GM23338 (cell line): Measurements from ENCODE around the gene RALGPS1. TPM values are rescaled to one million over a fixed set of nuclear protein-coding genes. Genes with fewer than 3 reads are reported as not detected.

Experiments
- ATAC-seq: fragments of 200-7000 bp; cut with Tn5 transposase; 3 replicates; pipeline ENCODE4 v1.9.1; 2020
- DNase-seq: peaks from one replicate; pipeline ENCODE4 v3.0.0-alpha.2; 2015; ENCODE audit warnings: low spot score
- H2AFZ ChIP-seq: fragments of 200-600 bp; sonication (generic); 2 replicates; pipeline ENCODE4 v1.8.0; 2016; ENCODE audit warnings: antibody characterized with exemption, mild to moderate bottlenecking, moderate library complexity
- H3F3A ChIP-seq: fragments of 200-600 bp; sonication (generic); replicated peaks from 2 replicates; pipeline ENCODE4 v1.8.0; 2017; ENCODE audit warnings: antibody characterized with exemption, mixed run types, low read depth
- H3K27ac ChIP-seq: fragments of 200-600 bp; sonication (generic); 2 replicates; pipeline ENCODE4 v1.6.1; 2016; ENCODE audit warnings: low read depth
- H3K27me3 ChIP-seq: fragments of 200-600 bp; sonication (generic); 2 replicates; pipeline ENCODE4 v1.8.0; 2016; ENCODE audit warnings: mild to moderate bottlenecking, mixed run types, moderate library complexity; ENCODE audit not compliant: insufficient read depth
- H3K36me3 ChIP-seq: fragments of 200-600 bp; sonication (generic); 2 replicates; pipeline ENCODE4 v1.8.0; 2016; ENCODE audit warnings: mild to moderate bottlenecking; ENCODE audit not compliant: insufficient read depth
- H3K4me1 ChIP-seq: fragments of 200-600 bp; sonication (generic); 2 replicates; pipeline ENCODE4 v1.8.0; 2016; ENCODE audit warnings: mild to moderate bottlenecking, moderate library complexity; ENCODE audit not compliant: insufficient read depth
- H3K4me2 ChIP-seq: fragments of 200-600 bp; sonication (generic); 2 replicates; pipeline ENCODE4 v1.7.1; 2017; ENCODE audit warnings: mixed run types
- H3K4me3 ChIP-seq: fragments of 200-600 bp; sonication (generic); 2 replicates; pipeline ENCODE4 v1.6.1; 2016; ENCODE audit warnings: mixed run types
- H3K79me2 ChIP-seq: fragments of 200-600 bp; sonication (generic); replicated peaks from 2 replicates; pipeline ENCODE4 v1.8.0; 2017; ENCODE audit warnings: mild to moderate bottlenecking; ENCODE audit not compliant: insufficient read depth
- H3K9me2 ChIP-seq: fragments of 200-600 bp; sonication (generic); 2 replicates; pipeline ENCODE4 v1.8.0; 2017; ENCODE audit not compliant: insufficient read depth
- H4K20me1 ChIP-seq: fragments of 200-600 bp; sonication (generic); replicated peaks from 2 replicates; pipeline ENCODE4 v1.8.0; 2017; ENCODE audit warnings: mild to moderate bottlenecking; ENCODE audit not compliant: insufficient read depth
- H3K27ac Mint-ChIP-seq: 2 replicates; pipeline ENCODE4 v1.8.0; 2020; ENCODE audit warnings: inconsistent platforms, mild to moderate bottlenecking, moderate library complexity, mixed read lengths
- H3K27me3 Mint-ChIP-seq: 3 replicates; pipeline ENCODE4 v1.8.0; 2022; ENCODE audit warnings: low read depth, mild to moderate bottlenecking, moderate library complexity, mixed read lengths, inconsistent platforms; ENCODE audit not compliant: insufficient read depth, poor library complexity
- H3K36me3 Mint-ChIP-seq: 3 replicates; pipeline ENCODE4 v1.8.0; 2021; ENCODE audit warnings: low read depth, mild to moderate bottlenecking, inconsistent platforms, moderate library complexity, mixed read lengths
- H3K4me1 Mint-ChIP-seq: 3 replicates; pipeline ENCODE4 v1.8.0; 2020; ENCODE audit warnings: mild to moderate bottlenecking, inconsistent platforms, mixed read lengths
- H3K4me3 Mint-ChIP-seq: 3 replicates; pipeline ENCODE4 v1.8.0; 2021; ENCODE audit warnings: moderate library complexity, mild to moderate bottlenecking, inconsistent platforms, mixed read lengths
- H3K9me3 Mint-ChIP-seq: 3 replicates; pipeline ENCODE4 v1.8.0; 2020; ENCODE audit warnings: moderate library complexity, mild to moderate bottlenecking, inconsistent platforms, mixed read lengths
- CREB1 ChIP-seq: fragments of 250-450 bp; sonication (Bioruptor Pico); IDR thresholded peaks from 2 replicates; pipeline ENCODE4 v1.5.0; 2020; ENCODE audit warnings: low read depth, mild to moderate bottlenecking, moderate library complexity
- EZH2 ChIP-seq: fragments of 200-600 bp; sonication (generic); IDR thresholded peaks from one replicate; pipeline ENCODE4 v1.8.0; 2017; ENCODE audit warnings: antibody characterized with exemption, mild to moderate bottlenecking, low read depth; ENCODE audit not compliant: unreplicated experiment
- EZH2phosphoT487 ChIP-seq: fragments of 200-600 bp; sonication (generic); IDR thresholded peaks from one replicate; pipeline ENCODE4 v1.8.1; 2018; ENCODE audit warnings: antibody characterized with exemption; ENCODE audit not compliant: unreplicated experiment
- POLR2AphosphoS5 ChIP-seq: IDR thresholded peaks from 2 replicates; pipeline ENCODE4 v1.6.1; 2016; ENCODE audit warnings: antibody characterized with exemption, low read depth
- STAT1 ChIP-seq: IDR thresholded peaks from one replicate; pipeline ENCODE4 v1.6.1; 2016; ENCODE audit warnings: antibody characterized with exemption; ENCODE audit not compliant: unreplicated experiment
- ZNF114 ChIP-seq: fragments of 250-450 bp; sonication (Bioruptor Pico); IDR thresholded peaks from 2 replicates; pipeline ENCODE4 v1.5.0; 2020; ENCODE audit warnings: mild to moderate bottlenecking, moderate library complexity
- ZNF331 ChIP-seq: fragments of 250-450 bp; sonication (Bioruptor Pico); IDR thresholded peaks from 2 replicates; pipeline ENCODE4 v1.5.0; 2020; ENCODE audit warnings: low read depth, mild to moderate bottlenecking, moderate library complexity
- polyA plus RNA-seq: library from polyadenylated mRNA; unstranded; fragments of >200 nt; fragmentation: Nextera tagmentation; extraction: Ambion mirVana; gene quantifications from 2 replicates; pipeline ENCODE4 v1.2.1, GENCODE V29; 2016
- total RNA-seq: library from RNA; depleted of rRNA; stranded (reverse); fragments of >200 nt; shearing (Covaris generic); gene quantifications from 2 replicates; pipeline ENCODE4 v1.2.3, GENCODE V29; 2014
- TF ChIP-seq, protein P1 (sequence below): IDR thresholded peaks from one replicate; pipeline ENCODE4 v1.6.1; 2018; ENCODE audit warnings: antibody characterized with exemption; ENCODE audit not compliant: unreplicated experiment
- TF ChIP-seq, protein P2 (sequence below): IDR thresholded peaks from 2 replicates; pipeline ENCODE4 v1.6.1; 2016; ENCODE audit warnings: antibody characterized with exemption
- TF ChIP-seq, protein P3 (sequence below), 2 experiments: fragments of 200-600 bp in 1 of 2; sonication (generic) in 1 of 2; conservative IDR thresholded peaks; 2 replicates each; pipeline versions ENCODE4 v1.5.1 to v1.6.1; 2016 to 2017; ENCODE audit warnings: antibody characterized with exemption in 2 of 2, low read depth in 2 of 2, mild to moderate bottlenecking in 2 of 2, moderate library complexity in 1 of 2
- TF ChIP-seq, protein P4 (sequence below): fragments of 250-450 bp; sonication (Bioruptor Pico); IDR thresholded peaks from 2 replicates; pipeline ENCODE4 v1.5.0; 2020; ENCODE audit warnings: mild to moderate bottlenecking, moderate library complexity

The RALGPS1 gene
- total and polyA plus RNA-seq, 2 experiments from 2014 or later, result 18.2 to 57.1 TPM

DNA sequence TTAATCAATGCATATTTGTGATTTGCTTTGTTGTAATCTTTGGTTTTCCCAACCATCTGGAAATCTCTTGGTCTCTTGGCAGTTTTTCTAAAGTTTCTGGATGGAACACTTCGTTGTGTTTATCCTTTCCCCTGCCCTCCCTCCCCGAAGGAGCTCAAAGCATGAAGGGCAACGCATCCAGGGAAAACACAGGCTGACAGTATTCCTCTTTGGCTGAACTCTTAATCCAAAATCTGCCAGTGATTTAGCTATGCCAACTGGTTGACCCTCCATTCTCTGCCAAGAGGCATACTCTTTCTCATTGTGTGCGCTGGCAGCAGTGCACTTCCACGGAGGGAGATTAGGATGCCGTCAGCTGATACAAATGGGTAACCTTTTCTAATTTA lies 33.6 kb upstream of the RALGPS1 start (continued):
- TF ChIP-seq, protein P1, sequence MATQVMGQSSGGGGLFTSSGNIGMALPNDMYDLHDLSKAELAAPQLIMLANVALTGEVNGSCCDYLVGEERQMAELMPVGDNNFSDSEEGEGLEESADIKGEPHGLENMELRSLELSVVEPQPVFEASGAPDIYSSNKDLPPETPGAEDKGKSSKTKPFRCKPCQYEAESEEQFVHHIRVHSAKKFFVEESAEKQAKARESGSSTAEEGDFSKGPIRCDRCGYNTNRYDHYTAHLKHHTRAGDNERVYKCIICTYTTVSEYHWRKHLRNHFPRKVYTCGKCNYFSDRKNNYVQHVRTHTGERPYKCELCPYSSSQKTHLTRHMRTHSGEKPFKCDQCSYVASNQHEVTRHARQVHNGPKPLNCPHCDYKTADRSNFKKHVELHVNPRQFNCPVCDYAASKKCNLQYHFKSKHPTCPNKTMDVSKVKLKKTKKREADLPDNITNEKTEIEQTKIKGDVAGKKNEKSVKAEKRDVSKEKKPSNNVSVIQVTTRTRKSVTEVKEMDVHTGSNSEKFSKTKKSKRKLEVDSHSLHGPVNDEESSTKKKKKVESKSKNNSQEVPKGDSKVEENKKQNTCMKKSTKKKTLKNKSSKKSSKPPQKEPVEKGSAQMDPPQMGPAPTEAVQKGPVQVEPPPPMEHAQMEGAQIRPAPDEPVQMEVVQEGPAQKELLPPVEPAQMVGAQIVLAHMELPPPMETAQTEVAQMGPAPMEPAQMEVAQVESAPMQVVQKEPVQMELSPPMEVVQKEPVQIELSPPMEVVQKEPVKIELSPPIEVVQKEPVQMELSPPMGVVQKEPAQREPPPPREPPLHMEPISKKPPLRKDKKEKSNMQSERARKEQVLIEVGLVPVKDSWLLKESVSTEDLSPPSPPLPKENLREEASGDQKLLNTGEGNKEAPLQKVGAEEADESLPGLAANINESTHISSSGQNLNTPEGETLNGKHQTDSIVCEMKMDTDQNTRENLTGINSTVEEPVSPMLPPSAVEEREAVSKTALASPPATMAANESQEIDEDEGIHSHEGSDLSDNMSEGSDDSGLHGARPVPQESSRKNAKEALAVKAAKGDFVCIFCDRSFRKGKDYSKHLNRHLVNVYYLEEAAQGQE, result no peak
- TF ChIP-seq STAT1 (no peak), CREB1 (CRISPR knock-in tag) (no peak), ZNF331 (CRISPR knock-in tag) (no peak), ZNF114 (CRISPR knock-in tag) (no peak), EZH2 (no peak), POLR2AphosphoS5 (no peak)
- TF ChIP-seq, protein P2, sequence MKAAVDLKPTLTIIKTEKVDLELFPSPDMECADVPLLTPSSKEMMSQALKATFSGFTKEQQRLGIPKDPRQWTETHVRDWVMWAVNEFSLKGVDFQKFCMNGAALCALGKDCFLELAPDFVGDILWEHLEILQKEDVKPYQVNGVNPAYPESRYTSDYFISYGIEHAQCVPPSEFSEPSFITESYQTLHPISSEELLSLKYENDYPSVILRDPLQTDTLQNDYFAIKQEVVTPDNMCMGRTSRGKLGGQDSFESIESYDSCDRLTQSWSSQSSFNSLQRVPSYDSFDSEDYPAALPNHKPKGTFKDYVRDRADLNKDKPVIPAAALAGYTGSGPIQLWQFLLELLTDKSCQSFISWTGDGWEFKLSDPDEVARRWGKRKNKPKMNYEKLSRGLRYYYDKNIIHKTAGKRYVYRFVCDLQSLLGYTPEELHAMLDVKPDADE, result no peak
- TF ChIP-seq, protein P3, sequence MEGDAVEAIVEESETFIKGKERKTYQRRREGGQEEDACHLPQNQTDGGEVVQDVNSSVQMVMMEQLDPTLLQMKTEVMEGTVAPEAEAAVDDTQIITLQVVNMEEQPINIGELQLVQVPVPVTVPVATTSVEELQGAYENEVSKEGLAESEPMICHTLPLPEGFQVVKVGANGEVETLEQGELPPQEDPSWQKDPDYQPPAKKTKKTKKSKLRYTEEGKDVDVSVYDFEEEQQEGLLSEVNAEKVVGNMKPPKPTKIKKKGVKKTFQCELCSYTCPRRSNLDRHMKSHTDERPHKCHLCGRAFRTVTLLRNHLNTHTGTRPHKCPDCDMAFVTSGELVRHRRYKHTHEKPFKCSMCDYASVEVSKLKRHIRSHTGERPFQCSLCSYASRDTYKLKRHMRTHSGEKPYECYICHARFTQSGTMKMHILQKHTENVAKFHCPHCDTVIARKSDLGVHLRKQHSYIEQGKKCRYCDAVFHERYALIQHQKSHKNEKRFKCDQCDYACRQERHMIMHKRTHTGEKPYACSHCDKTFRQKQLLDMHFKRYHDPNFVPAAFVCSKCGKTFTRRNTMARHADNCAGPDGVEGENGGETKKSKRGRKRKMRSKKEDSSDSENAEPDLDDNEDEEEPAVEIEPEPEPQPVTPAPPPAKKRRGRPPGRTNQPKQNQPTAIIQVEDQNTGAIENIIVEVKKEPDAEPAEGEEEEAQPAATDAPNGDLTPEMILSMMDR (conservative IDR thresholded peaks at IDR 0.05; ENCODE audit: low read depth in 2 of 2), result no peak

DNA sequence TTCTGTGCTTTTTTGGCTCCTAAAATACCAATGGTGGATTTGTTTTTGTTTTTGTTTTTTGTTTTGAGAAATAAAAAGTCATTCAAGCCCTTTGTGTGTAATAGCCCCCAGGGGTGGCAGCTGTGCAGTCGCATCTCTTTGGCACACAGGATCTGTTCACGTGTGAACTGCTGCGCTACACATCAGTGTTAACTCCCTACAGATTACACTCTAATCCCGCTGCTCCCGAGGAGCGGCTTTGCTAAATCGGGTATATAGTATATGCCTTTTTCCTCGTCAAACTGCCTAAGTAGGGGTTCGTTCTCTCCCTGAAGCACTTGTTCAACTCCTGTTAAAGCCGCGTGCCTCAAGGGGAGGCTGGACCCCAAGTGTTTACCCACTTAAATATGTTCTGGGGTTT lies 31.8 kb upstream of the RALGPS1 start:
- no peak overlapping the region for H3K27ac Mint-ChIP-seq
- peaks cover 19% of the 10 kb centered on the region for H4K20me1 ChIP-seq
- H3K27me3 ChIP-seq, result no peaks in the 10 kb centered on the region
- TF ChIP-seq, protein P4, sequence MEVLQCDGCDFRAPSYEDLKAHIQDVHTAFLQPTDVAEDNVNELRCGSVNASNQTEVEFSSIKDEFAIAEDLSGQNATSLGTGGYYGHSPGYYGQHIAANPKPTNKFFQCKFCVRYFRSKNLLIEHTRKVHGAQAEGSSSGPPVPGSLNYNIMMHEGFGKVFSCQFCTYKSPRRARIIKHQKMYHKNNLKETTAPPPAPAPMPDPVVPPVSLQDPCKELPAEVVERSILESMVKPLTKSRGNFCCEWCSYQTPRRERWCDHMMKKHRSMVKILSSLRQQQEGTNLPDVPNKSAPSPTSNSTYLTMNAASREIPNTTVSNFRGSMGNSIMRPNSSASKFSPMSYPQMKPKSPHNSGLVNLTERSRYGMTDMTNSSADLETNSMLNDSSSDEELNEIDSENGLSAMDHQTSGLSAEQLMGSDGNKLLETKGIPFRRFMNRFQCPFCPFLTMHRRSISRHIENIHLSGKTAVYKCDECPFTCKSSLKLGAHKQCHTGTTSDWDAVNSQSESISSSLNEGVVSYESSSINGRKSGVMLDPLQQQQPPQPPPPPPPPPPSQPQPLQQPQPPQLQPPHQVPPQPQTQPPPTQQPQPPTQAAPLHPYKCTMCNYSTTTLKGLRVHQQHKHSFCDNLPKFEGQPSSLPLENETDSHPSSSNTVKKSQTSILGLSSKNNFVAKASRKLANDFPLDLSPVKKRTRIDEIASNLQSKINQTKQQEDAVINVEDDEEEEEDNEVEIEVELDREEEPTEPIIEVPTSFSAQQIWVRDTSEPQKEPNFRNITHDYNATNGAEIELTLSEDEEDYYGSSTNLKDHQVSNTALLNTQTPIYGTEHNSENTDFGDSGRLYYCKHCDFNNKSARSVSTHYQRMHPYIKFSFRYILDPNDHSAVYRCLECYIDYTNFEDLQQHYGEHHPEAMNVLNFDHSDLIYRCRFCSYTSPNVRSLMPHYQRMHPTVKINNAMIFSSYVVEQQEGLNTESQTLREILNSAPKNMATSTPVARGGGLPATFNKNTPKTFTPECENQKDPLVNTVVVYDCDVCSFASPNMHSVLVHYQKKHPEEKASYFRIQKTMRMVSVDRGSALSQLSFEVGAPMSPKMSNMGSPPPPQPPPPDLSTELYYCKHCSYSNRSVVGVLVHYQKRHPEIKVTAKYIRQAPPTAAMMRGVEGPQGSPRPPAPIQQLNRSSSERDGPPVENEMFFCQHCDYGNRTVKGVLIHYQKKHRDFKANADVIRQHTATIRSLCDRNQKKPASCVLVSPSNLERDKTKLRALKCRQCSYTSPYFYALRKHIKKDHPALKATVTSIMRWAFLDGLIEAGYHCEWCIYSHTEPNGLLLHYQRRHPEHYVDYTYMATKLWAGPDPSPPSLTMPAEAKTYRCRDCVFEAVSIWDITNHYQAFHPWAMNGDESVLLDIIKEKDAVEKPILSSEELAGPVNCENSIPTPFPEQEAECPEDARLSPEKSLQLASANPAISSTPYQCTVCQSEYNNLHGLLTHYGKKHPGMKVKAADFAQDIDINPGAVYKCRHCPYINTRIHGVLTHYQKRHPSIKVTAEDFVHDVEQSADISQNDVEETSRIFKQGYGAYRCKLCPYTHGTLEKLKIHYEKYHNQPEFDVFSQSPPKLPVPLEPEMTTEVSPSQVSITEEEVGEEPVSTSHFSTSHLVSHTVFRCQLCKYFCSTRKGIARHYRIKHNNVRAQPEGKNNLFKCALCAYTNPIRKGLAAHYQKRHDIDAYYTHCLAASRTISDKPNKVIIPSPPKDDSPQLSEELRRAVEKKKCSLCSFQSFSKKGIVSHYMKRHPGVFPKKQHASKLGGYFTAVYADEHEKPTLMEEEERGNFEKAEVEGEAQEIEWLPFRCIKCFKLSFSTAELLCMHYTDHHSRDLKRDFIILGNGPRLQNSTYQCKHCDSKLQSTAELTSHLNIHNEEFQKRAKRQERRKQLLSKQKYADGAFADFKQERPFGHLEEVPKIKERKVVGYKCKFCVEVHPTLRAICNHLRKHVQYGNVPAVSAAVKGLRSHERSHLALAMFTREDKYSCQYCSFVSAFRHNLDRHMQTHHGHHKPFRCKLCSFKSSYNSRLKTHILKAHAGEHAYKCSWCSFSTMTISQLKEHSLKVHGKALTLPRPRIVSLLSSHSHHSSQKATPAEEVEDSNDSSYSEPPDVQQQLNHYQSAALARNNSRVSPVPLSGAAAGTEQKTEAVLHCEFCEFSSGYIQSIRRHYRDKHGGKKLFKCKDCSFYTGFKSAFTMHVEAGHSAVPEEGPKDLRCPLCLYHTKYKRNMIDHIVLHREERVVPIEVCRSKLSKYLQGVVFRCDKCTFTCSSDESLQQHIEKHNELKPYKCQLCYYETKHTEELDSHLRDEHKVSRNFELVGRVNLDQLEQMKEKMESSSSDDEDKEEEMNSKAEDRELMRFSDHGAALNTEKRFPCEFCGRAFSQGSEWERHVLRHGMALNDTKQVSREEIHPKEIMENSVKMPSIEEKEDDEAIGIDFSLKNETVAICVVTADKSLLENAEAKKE (CRISPR knock-in tag), result no peak
- TF ChIP-seq EZH2phosphoT487 (no peak), ZNF331 (CRISPR knock-in tag) (no peak)
- TF ChIP-seq, protein P2, result no peak

More for the DNA sequence above, 31.8 kb upstream of the RALGPS1 start:
- H3K36me3 ChIP-seq, result no peaks in the 10 kb centered on the region
- no peaks in the 10 kb centered on the region for H3K9me2 ChIP-seq
- peak overlapping the region; percentile 52; the same call in 1 of the 2 replicates for H3K27ac ChIP-seq
- H3K79me2 ChIP-seq, result peaks cover 32% of the 10 kb centered on the region
- H3K27me3 Mint-ChIP-seq, result peaks cover 5% of the 10 kb centered on the region
- no peak for ATAC-seq
- H3K36me3 Mint-ChIP-seq, result peaks cover 26% of the 10 kb centered on the region
- H3F3A ChIP-seq, result no peaks in the 10 kb centered on the region; the same call in 1 of the 2 replicates
- peaks cover 24% of the 10 kb centered on the region for H3K4me1 Mint-ChIP-seq
- H3K4me3 Mint-ChIP-seq, result no peak overlapping the region
- DNase-seq, result no peak
- H2AFZ ChIP-seq, result no peak overlapping the region
- no peak overlapping the region for H3K4me3 ChIP-seq
- no peaks in the 10 kb centered on the region for H3K9me3 Mint-ChIP-seq
- no peak overlapping the region for H3K4me2 ChIP-seq
- H3K4me1 ChIP-seq, result peaks cover 11% of the 10 kb centered on the region; the same call in 1 of the 2 replicates
